H1 (cell line): ENCODE results near the gene ACADVL. TPM values are rescaled to one million over a fixed set of nuclear protein-coding genes. Genes with fewer than 3 reads are reported as not detected.

Experiments
- CTCF ChIA-PET: fragments of 300-600 bp; sonication (Branson Sonifier 250); formaldehyde crosslinking; loops from one replicate; lab custom pipeline; 2021; ENCODE audit not compliant: partially characterized antibody; lab: Charles Lee
- POLR2A ChIA-PET: fragments of 300-600 bp; sonication (Branson Sonifier 250); formaldehyde crosslinking; loops from one replicate; lab custom pipeline; 2021; ENCODE audit warnings: inconsistent platforms; ENCODE audit not compliant: partially characterized antibody; lab: Charles Lee
- DNase-seq, 2 experiments: peaks; one replicate each; pipeline versions ENCODE4 v3.0.0 to v3.0.0-alpha.2; 2010 to 2022; ENCODE audit warnings: low spot score in 2 of 2, low read depth in 1 of 2, mixed read lengths in 1 of 2
- FAIRE-seq: peaks from 2 replicates; lab custom pipeline; 2011; peaks lifted over from hg19 to GRCh38; lab: Jason Lieb, UNC
- H2AFZ ChIP-seq: 2 replicates; pipeline ENCODE4 v1.8.1; 2012; ENCODE audit warnings: low read length, inconsistent platforms
- H2AK5ac ChIP-seq: 2 replicates; pipeline ENCODE4 v1.6.1; 2013; ENCODE audit warnings: low read depth, low read length
- H2BK120ac ChIP-seq: replicated peaks from 2 replicates; pipeline ENCODE3; 2013; ENCODE audit warnings: low read depth, low read length, inconsistent platforms
- H2BK12ac ChIP-seq: 2 replicates; pipeline ENCODE4 v1.6.1; 2013; ENCODE audit warnings: low read depth, low read length
- H2BK15ac ChIP-seq: 2 replicates; pipeline ENCODE4 v1.6.1; 2013; ENCODE audit warnings: low read length
- H2BK20ac ChIP-seq: 2 replicates; pipeline ENCODE4 v1.6.1; 2013; ENCODE audit warnings: low read length
- H2BK5ac ChIP-seq: 2 replicates; pipeline ENCODE4 v1.6.1; 2013; ENCODE audit warnings: low read depth, low read length
- H3K14ac ChIP-seq: 2 replicates; pipeline ENCODE4 v1.6.1; 2013; ENCODE audit warnings: inconsistent platforms; ENCODE audit not compliant: insufficient read length
- H3K18ac ChIP-seq: 2 replicates; pipeline ENCODE4 v1.6.1; 2013; ENCODE audit warnings: low read length; ENCODE audit errors: extremely low read depth
- H3K23ac ChIP-seq: 2 replicates; pipeline ENCODE4 v1.6.1; 2013; ENCODE audit warnings: inconsistent platforms; ENCODE audit not compliant: insufficient read length
- H3K23me2 ChIP-seq: 2 replicates; pipeline ENCODE4 v1.6.1; 2013; ENCODE audit warnings: low read depth, low read length
- H3K27ac ChIP-seq: 2 replicates; pipeline ENCODE4 v1.6.1; 2011; ENCODE audit warnings: low read depth, low read length, inconsistent platforms
- H3K27me3 ChIP-seq, 4 experiments: replicated peaks in 1 of 4; 1 replicate in 1 of 4; 2 replicates in 3 of 4; pipeline versions ENCODE4 v1.6.1 to v1.8.1; 2011 to 2013; ENCODE audit warnings: low read length in 3 of 4, mild to moderate bottlenecking in 3 of 4, inconsistent platforms in 2 of 4, mixed read lengths in 2 of 4, moderate library complexity in 1 of 4; ENCODE audit not compliant: control insufficient read depth in 3 of 4, insufficient read depth in 3 of 4; ENCODE audit errors: extremely low read depth in 1 of 4
- H3K36me3 ChIP-seq, 4 experiments: 2 replicates each; pipeline versions ENCODE4 v1.6.1 to v1.8.1; 2011 to 2013; ENCODE audit warnings: mild to moderate bottlenecking in 4 of 4, low read length in 3 of 4, moderate library complexity in 2 of 4, control low read depth in 1 of 4, inconsistent platforms in 1 of 4; ENCODE audit not compliant: insufficient read depth in 4 of 4, control insufficient read depth in 2 of 4
- H3K4ac ChIP-seq: replicated peaks from 2 replicates; pipeline ENCODE3; 2013; ENCODE audit warnings: low read length, low read depth, mixed read lengths, inconsistent platforms; ENCODE audit not compliant: insufficient read length
- H3K4me1 ChIP-seq, 4 experiments: replicated peaks in 1 of 4; 1 replicate in 1 of 4; 2 replicates in 3 of 4; pipeline versions ENCODE4 v1.6.1 to v1.8.1; 2011 to 2013; ENCODE audit warnings: low read length in 3 of 4, inconsistent platforms in 2 of 4, mixed read lengths in 1 of 4; ENCODE audit not compliant: insufficient read depth in 4 of 4, control insufficient read depth in 3 of 4
- H3K4me2 ChIP-seq, 2 experiments: 2 replicates each; pipeline versions ENCODE4 v1.6.1 to v1.8.1; 2011 to 2013; ENCODE audit warnings: low read depth in 2 of 2, low read length in 2 of 2, control low read depth in 1 of 2, inconsistent platforms in 1 of 2, mild to moderate bottlenecking in 1 of 2; ENCODE audit not compliant: insufficient read depth in 1 of 2
- H3K4me3 ChIP-seq, 4 experiments: fragments of 200-600, 300-600 bp in 1 of 4; sonication (generic), shearing (Covaris generic), sonication (Bioruptor Twin) in 1 of 4; 2 replicates each; pipeline versions ENCODE4 v1.5.1 to v1.8.1; 2011 to 2016; ENCODE audit warnings: low read length in 4 of 4, low read depth in 3 of 4, control low read depth in 2 of 4, inconsistent platforms in 2 of 4, mild to moderate bottlenecking in 2 of 4, mixed read lengths in 1 of 4, moderate library complexity in 1 of 4; ENCODE audit not compliant: insufficient read depth in 2 of 4; ENCODE audit errors: extremely low read depth in 1 of 4
- H3K56ac ChIP-seq: replicated peaks from 2 replicates; pipeline ENCODE3; 2013; ENCODE audit warnings: low read depth, mild to moderate bottlenecking, mixed read lengths, low read length, inconsistent platforms; ENCODE audit not compliant: insufficient read length
- H3K79me1 ChIP-seq: 2 replicates; pipeline ENCODE4 v1.6.1; 2013; ENCODE audit warnings: low read depth, low read length, control low read depth
- H3K79me2 ChIP-seq, 2 experiments: 2 replicates each; pipeline versions ENCODE4 v1.6.1 to v1.8.1; 2012 to 2013; ENCODE audit warnings: low read length in 2 of 2, mild to moderate bottlenecking in 2 of 2, inconsistent platforms in 1 of 2; ENCODE audit not compliant: insufficient read depth in 2 of 2, control insufficient read depth in 1 of 2
- H3K9ac ChIP-seq, 4 experiments: replicated peaks in 1 of 4; 1 replicate in 1 of 4; 2 replicates in 3 of 4; pipeline versions ENCODE4 v1.6.1 to v1.8.1; 2011 to 2013; ENCODE audit warnings: low read depth in 3 of 4, low read length in 3 of 4, control low read depth in 2 of 4, mild to moderate bottlenecking in 2 of 4, moderate library complexity in 2 of 4, inconsistent platforms in 1 of 4; ENCODE audit errors: extremely low read depth in 1 of 4
- H3K9me3 ChIP-seq, 2 experiments: 2 replicates each; pipeline versions ENCODE4 v1.6.1 to v1.8.1; 2012 to 2013; ENCODE audit warnings: mild to moderate bottlenecking in 2 of 2, moderate library complexity in 2 of 2, control low read depth in 1 of 2, inconsistent platforms in 1 of 2, low read depth in 1 of 2, low read length in 1 of 2, mixed read lengths in 1 of 2; ENCODE audit not compliant: insufficient read depth in 2 of 2
- H4K20me1 ChIP-seq, 2 experiments: replicated peaks in 1 of 2; 2 replicates each; pipeline versions ENCODE3 to v1.8.1; 2011 to 2013; ENCODE audit warnings: inconsistent platforms in 2 of 2, low read length in 2 of 2, mild to moderate bottlenecking in 1 of 2; ENCODE audit not compliant: insufficient read depth in 2 of 2, control insufficient read depth in 1 of 2
- H4K5ac ChIP-seq: 2 replicates; pipeline ENCODE4 v1.6.1; 2013; ENCODE audit warnings: low read length, low read depth, mixed read lengths, inconsistent platforms; ENCODE audit not compliant: insufficient read length
- H4K8ac ChIP-seq: 2 replicates; pipeline ENCODE4 v1.8.0; 2013; ENCODE audit warnings: mild to moderate bottlenecking, moderate library complexity, low read length, inconsistent platforms; ENCODE audit not compliant: insufficient read depth; ENCODE audit errors: extremely low read depth
- H4K91ac ChIP-seq: replicated peaks from 2 replicates; pipeline ENCODE3; 2013; ENCODE audit warnings: low read length, mixed read lengths, inconsistent platforms; ENCODE audit not compliant: insufficient read length
- ATF3 ChIP-seq: IDR thresholded peaks from 2 replicates; pipeline ENCODE4 v1.6.1; 2011; ENCODE audit warnings: low read depth, mild to moderate bottlenecking, low read length; ENCODE audit not compliant: insufficient read depth
- BACH1 ChIP-seq: IDR thresholded peaks from 2 replicates; pipeline ENCODE4 v1.6.1; 2012; ENCODE audit warnings: low read length, improper control_type of control experiment
- WGBS, 2 experiments: shearing (Covaris generic) in 1 of 2; methylation state at CpG; one replicate each; pipeline versions ENCODE4 v1.1.6 to v1.1.7; 2013 to 2015; ENCODE audit warnings: low lambda C conversion rate in 2 of 2, mixed read lengths in 2 of 2, inconsistent platforms in 1 of 2, low coverage in 1 of 2, missing lambda C conversion rate in 1 of 2; ENCODE audit not compliant: insufficient replicate concordance in 2 of 2, insufficient coverage in 1 of 2, insufficient read length in 1 of 2; ENCODE audit errors: extremely low coverage in 1 of 2, missing lambda C conversion rate in 1 of 2; 5-methylcytosine and 5-hydroxymethylcytosine counted together
- polyA plus RNA-seq, 7 experiments: library from polyadenylated mRNA; depleted of rRNA in 3 of 7; stranded (reverse) in 5 of 7; unstranded in 2 of 7; fragments of >200 nt in 5 of 7; fragments of 200-250 nt in 2 of 7; gene quantifications; 1 replicate in 5 of 7; 2 replicates in 1 of 7; 4 replicates in 1 of 7; pipeline versions ENCODE4 v1.2.1 to v1.2.3, GENCODE V29; 2011 to 2013; ENCODE audit warnings: missing spikeins in 2 of 7, mixed read lengths in 2 of 7
- total RNA-seq: library from RNA; stranded (reverse); fragmentation: NEBNext Ultra II Directional; extraction: Animal tissue kit (Norgen Biotek cat#: 25700); gene quantifications from 2 replicates; pipeline ENCODE4 v1.2.1, GENCODE V29; 2021

ACADVL gene
- total and polyA plus RNA-seq, 2 of the 8 experiments (the other 6 are each of a cell fraction or from before 2014, with no cell fraction given), result 181 to 231 TPM

- Histone ChIP-seq H3K79me2 (no peaks in the 10 kb centered on the region), H3K4me2 (peak overlapping the region in 1 of 2 experiments; percentile 45; a peak in 1 of 4 replicates), H3K9ac (no peak overlapping the region), H4K91ac (no peak overlapping the region), H4K8ac (no peak overlapping the region), H3K79me1 (peaks cover 8% of the 10 kb centered on the region; the same call in 1 of the 2 replicates), H2AK5ac (peak overlapping the region; percentile 46), H4K5ac (no peak overlapping the region), H3K23ac (no peak overlapping the region), H3K4me1 (peaks cover 0 to 23% (median 11%) of the 10 kb centered on the region in 4 experiments; a peak in 6 of 7 replicates), H2BK15ac (peak overlapping the region; percentile 16; the same call in 1 of the 2 replicates), H3K9me3 (no peaks in the 10 kb centered on the region), H3K23me2 (peaks cover 38% of the 10 kb centered on the region), H2AFZ (no peak overlapping the region), H2BK20ac (0 out of 2 replicates have a peak overlapping the region, but pooled peaks have one; percentile 39), H3K18ac (no peak overlapping the region), H3K14ac (no peak overlapping the region), H3K4ac (no peak overlapping the region), H2BK5ac (no peak overlapping the region), H3K27ac (no peak overlapping the region), H4K20me1 (peaks cover 0 to 21% of the 10 kb centered on the region in 2 experiments), H2BK120ac (no peak overlapping the region), H3K56ac (peak overlapping the region; percentile 77), H3K36me3 (no peaks in the 10 kb centered on the region; a peak in 1 of 8 replicates), H2BK12ac (peak overlapping the region; percentile 91; the same call in 1 of the 2 replicates), H3K27me3 (peaks cover 0 to 28% (median 21%) of the 10 kb centered on the region in 4 experiments; a peak in 6 of 7 replicates), H3K4me3 (no peak overlapping the region)
- WGBS, 2 experiments, result 88 to 100% methylated on average over 5 of the region's 5 CpGs
- POLR2A ChIA-PET, result no interaction called here
- no peak for FAIRE-seq
- no peak for DNase-seq
- TF ChIP-seq ATF3, result no peak
- no peak for TF ChIP-seq BACH1
- CTCF ChIA-PET, result no interaction called here
These were observed 44.4 kb upstream of the ACADVL start for GRCh38 chr17:7175330-7175733.
